Measurements from ENCODE around the gene WDR86.

GRCh38 chr7:151346470-151346769 is 63.4 kb downstream of the WDR86 start:
- no peak for TF ChIP-seq CTCF (IDR thresholded peaks at IDR 0.05)
- TF ChIP-seq POLR2A (IDR thresholded peaks at IDR 0.05): no peak
